Endothelial cell of umbilical vein (primary cell): ENCODE results near the gene PRSS3. TPM values are rescaled to one million over a fixed set of nuclear protein-coding genes. Genes with fewer than 3 reads are reported as not detected.

ENCODE experiments used
- BruUV-seq: library from RNA; stranded (reverse); fragments of 400-500 nt; replicated peaks from 2 replicates; lab custom pipeline; 2021; lab: Mats Ljungman, UMichigan
- CTCF ChIA-PET: fragments of 300-600, 350-600 bp; sonication (Branson Sonifier 250); formaldehyde crosslinking; loops from one replicate; lab custom pipeline; 2021; ENCODE audit warnings: antibody characterized with exemption, inconsistent platforms; lab: Charles Lee
- POLR2A ChIA-PET: fragments of 300-600, 350-600 bp; sonication (Branson Sonifier 250); formaldehyde crosslinking; loops from one replicate; lab custom pipeline; 2021; ENCODE audit warnings: antibody characterized with exemption, inconsistent platforms; lab: Charles Lee
- DNase-seq: peaks from one replicate; pipeline ENCODE4 v3.0.0-alpha.2; 2011; ENCODE audit warnings: low read depth, low spot score
- FAIRE-seq: peaks from 2 replicates; lab custom pipeline; 2011; peaks lifted over from hg19 to GRCh38; lab: Jason Lieb, UNC
- H2AFZ ChIP-seq: 2 replicates; pipeline ENCODE4 v1.6.0; 2012; ENCODE audit warnings: low read depth, low read length, control low read depth, inconsistent platforms
- H3K27ac ChIP-seq: 2 replicates; pipeline ENCODE4 v1.5.1; 2011; ENCODE audit warnings: low read depth, mild to moderate bottlenecking, control low read depth, low read length, moderate library complexity; ENCODE audit not compliant: insufficient read depth
- H3K27me3 ChIP-seq, 2 experiments: 2 replicates each; pipeline versions ENCODE4 v1.6.0 to v1.6.1; 2011; ENCODE audit warnings: low read length in 2 of 2, mixed read lengths in 1 of 2; ENCODE audit not compliant: control insufficient read depth in 2 of 2, insufficient read depth in 2 of 2
- H3K36me3 ChIP-seq, 2 experiments: 2 replicates in 1 of 2; 3 replicates in 1 of 2; pipeline ENCODE4 v1.5.1; 2011; ENCODE audit warnings: low read length in 2 of 2, mild to moderate bottlenecking in 1 of 2, moderate library complexity in 1 of 2; ENCODE audit not compliant: control insufficient read depth in 2 of 2, insufficient read depth in 2 of 2; ENCODE audit errors: extremely low read depth in 1 of 2
- H3K4me1 ChIP-seq: 3 replicates; pipeline ENCODE4 v1.5.1; 2011; ENCODE audit warnings: mild to moderate bottlenecking, low read length; ENCODE audit not compliant: control insufficient read depth, insufficient read depth; ENCODE audit errors: extremely low read depth
- H3K4me2 ChIP-seq: 2 replicates; pipeline ENCODE4 v1.6.1; 2011; ENCODE audit warnings: low read length, control low read depth, mixed read lengths; ENCODE audit not compliant: insufficient read depth
- H3K4me3 ChIP-seq, 3 experiments: fragments of 200-600 bp in 1 of 3; sonication (generic), shearing (Covaris generic) in 1 of 3; replicated peaks in 1 of 3; 2 replicates each; pipeline ENCODE4 v1.5.1; 2011 to 2016; ENCODE audit warnings: control low read depth in 3 of 3, low read length in 3 of 3, mild to moderate bottlenecking in 2 of 3, inconsistent platforms in 1 of 3, low read depth in 1 of 3, moderate library complexity in 1 of 3; ENCODE audit not compliant: insufficient read depth in 1 of 3
- H3K79me2 ChIP-seq: 2 replicates; pipeline ENCODE4 v1.6.0; 2012; ENCODE audit warnings: low read length, inconsistent platforms; ENCODE audit not compliant: control insufficient read depth, insufficient read depth
- H3K9ac ChIP-seq: replicated peaks from 2 replicates; pipeline ENCODE3; 2011; ENCODE audit warnings: low read length, control low read depth; ENCODE audit not compliant: insufficient read depth; ENCODE audit errors: extremely low read depth
- H3K9me1 ChIP-seq: replicated peaks from 3 replicates; pipeline ENCODE4 v1.6.0; 2011; ENCODE audit warnings: mild to moderate bottlenecking, low read length; ENCODE audit not compliant: control insufficient read depth, insufficient read depth; ENCODE audit errors: extremely low read depth
- H3K9me3 ChIP-seq: replicated peaks from 2 replicates; pipeline ENCODE4 v1.5.1; 2012; ENCODE audit warnings: low read length, inconsistent platforms; ENCODE audit not compliant: control insufficient read depth, insufficient read depth
- H4K20me1 ChIP-seq: replicated peaks from 2 replicates; pipeline ENCODE3; 2011; ENCODE audit warnings: mild to moderate bottlenecking, low read length; ENCODE audit not compliant: control insufficient read depth, insufficient read depth; ENCODE audit errors: extremely low read depth
- CTCF ChIP-seq, 2 donors: IDR thresholded peaks; 1 replicate in 1 of 2; 2 replicates in 1 of 2; pipeline ENCODE4 v1.5.1; 2011; ENCODE audit warnings: low read length in 2 of 2, mild to moderate bottlenecking in 2 of 2, moderate library complexity in 2 of 2, control low read depth in 1 of 2, inconsistent platforms in 1 of 2, low read depth in 1 of 2; ENCODE audit not compliant: insufficient read depth in 1 of 2; ENCODE audit errors: extremely low read depth in 1 of 2
- EZH2 ChIP-seq: IDR thresholded peaks from 2 replicates; pipeline ENCODE4 v1.6.1; 2012; ENCODE audit warnings: borderline replicate concordance, low read depth, mild to moderate bottlenecking, moderate library complexity, low read length, inconsistent platforms; ENCODE audit not compliant: severe bottlenecking
- FOS ChIP-seq: IDR thresholded peaks from 2 replicates; pipeline ENCODE4 v1.6.1; 2011; ENCODE audit warnings: mild to moderate bottlenecking, low read length, moderate library complexity, borderline replicate concordance; ENCODE audit not compliant: insufficient read depth
- GATA2 ChIP-seq: IDR thresholded peaks from 2 replicates; pipeline ENCODE4 v1.7.0; 2011; ENCODE audit warnings: low read depth, mild to moderate bottlenecking, moderate library complexity, mixed read lengths, low read length; ENCODE audit not compliant: insufficient read length, insufficient read depth
- JUN ChIP-seq: IDR thresholded peaks from 2 replicates; pipeline ENCODE4 v1.6.1; 2011; ENCODE audit warnings: borderline replicate concordance, low read depth; ENCODE audit not compliant: insufficient read length, insufficient read depth
- MAX ChIP-seq: IDR thresholded peaks from 2 replicates; pipeline ENCODE4 v1.6.1; 2011; ENCODE audit not compliant: insufficient read depth, insufficient read length
- POLR2A ChIP-seq: IDR thresholded peaks from 2 replicates; pipeline ENCODE4 v1.6.1; 2012; ENCODE audit warnings: low read depth, mild to moderate bottlenecking, control low read depth, low read length
- POLR2AphosphoS5 ChIP-seq: IDR thresholded peaks from 2 replicates; pipeline ENCODE4 v1.6.1; 2012; ENCODE audit warnings: low read depth, mild to moderate bottlenecking, control low read depth, low read length, moderate library complexity; ENCODE audit not compliant: insufficient read depth
- dilution Hi-C: fragments of 300-500 bp; cut with MboI; formaldehyde crosslinking; loops from one replicate; pipeline ENCODE4 v1.15.0; 2019; ENCODE audit warnings: low sequenced_read_pairs; ENCODE audit not compliant: extremely low pct_ligation_motif_present
- intact Hi-C: fragments of 100-400 bp; cut with micrococcal nuclease; formaldehyde crosslinking; loops from one replicate; pipeline ENCODE4 v1.10.0; 2022
- polyA plus RNA-seq, 4 experiments: library from polyadenylated mRNA; depleted of rRNA in 3 of 4; stranded (reverse) in 3 of 4; unstranded in 1 of 4; fragments of >200 nt; gene quantifications; 2 replicates each; pipeline versions ENCODE4 v1.2.1 to v1.2.3, GENCODE V29; 2011 to 2012; ENCODE audit warnings: missing spikeins in 1 of 4
- total RNA-seq: library from RNA; stranded (reverse); gene quantifications from 2 replicates; pipeline ENCODE4 v1.2.3, GENCODE V29; 2021

Gene PRSS3
- total and polyA plus RNA-seq, 2 donors (not counting 3 experiments of a cell fraction or from before 2014, with no cell fraction given) = 3.7 to 4.4 TPM

DNA sequence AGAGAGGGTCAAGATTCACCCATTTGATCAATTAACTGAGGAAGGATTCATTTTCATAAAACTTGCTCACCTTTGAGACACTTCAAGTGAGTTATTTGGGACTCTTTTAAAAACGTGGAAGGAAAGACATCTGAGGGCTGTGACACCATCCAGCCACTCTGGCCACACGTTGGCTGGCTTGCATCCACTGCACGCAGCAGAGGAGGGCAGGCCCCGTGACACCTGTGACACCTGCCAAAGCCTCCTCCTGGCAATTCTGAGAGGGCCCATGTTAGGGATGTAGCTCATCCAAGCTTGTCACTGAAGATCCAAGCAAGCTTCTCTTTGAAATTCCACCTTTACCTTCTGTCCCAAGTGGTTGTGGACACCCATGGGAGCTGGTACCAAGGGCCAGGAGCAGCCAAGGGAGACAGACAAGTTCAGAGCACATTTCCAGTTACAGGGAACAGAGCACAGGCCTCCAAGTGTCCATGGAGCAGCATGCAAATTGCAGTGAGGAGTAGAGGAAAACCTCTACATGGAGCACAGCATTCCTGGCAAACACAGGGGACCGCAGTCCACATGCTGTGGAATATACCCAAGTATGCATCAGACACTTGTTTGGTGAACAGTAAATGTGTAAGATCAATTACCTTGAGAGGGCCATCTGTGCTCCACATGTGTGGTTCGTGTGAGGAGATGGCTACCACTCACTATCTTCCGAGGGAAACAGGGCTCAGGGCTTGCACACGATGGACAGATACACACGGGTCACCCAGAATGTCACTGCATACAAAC, 4.8 kb downstream of the PRSS3 start:
- Histone ChIP-seq H2AFZ (no peak overlapping the region), H3K36me3 (no peaks in the 10 kb centered on the region), H3K27ac (no peak overlapping the region), H3K9ac (no peak overlapping the region), H3K4me2 (no peak overlapping the region), H4K20me1 (no peaks in the 10 kb centered on the region), H3K9me1 (no peaks in the 10 kb centered on the region), H3K9me3 (no peaks in the 10 kb centered on the region), H3K4me1 (no peaks in the 10 kb centered on the region), H3K4me3 (no peak overlapping the region), H3K79me2 (no peaks in the 10 kb centered on the region), H3K27me3 (no peaks in the 10 kb centered on the region)
- TF ChIP-seq POLR2A (no peak), MAX (no peak), POLR2AphosphoS5 (no peak), GATA2 (no peak), FOS (no peak), EZH2 (no peak), JUN (no peak), CTCF (IDR thresholded peaks at IDR 0.05; ENCODE audit: extremely low read depth in 1 of 2, insufficient read depth in 1 of 2, low read depth in 1 of 2, low read length in 2 of 2) (no peak)
- peak; percentile 47 for FAIRE-seq
- DNase-seq = no peak
- intact Hi-C loops = no loop called here
- dilution Hi-C loops = no loop called here
- ChIA-PET CTCF (interaction anchor here (0.9 to 1.2 kb wide), 2 partner anchors 10 to 14 kb away, joined by 3 to 7 read pairs; no protein-coding TSS in a partner anchor), POLR2A (no interaction called here)
- no TSS peak for BruUV-seq
